Activated T-cell treated with anti-CD3 and anti-CD28 coated beads, Interleukin-2, amount 50 U/mL, for 24 hours (primary cell): ENCODE measurements around the gene KLHL13.
"Not testable (repeated sequence)": the region's sequence is repeated elsewhere in the genome, so short reads cannot be mapped to it uniquely, and the experiment has no call there.

Experiments
- DNase-seq: peaks from one replicate; pipeline ENCODE4 v3.0.0-alpha.2; 2020
- H3K27ac Mint-ChIP-seq: 2 replicates; pipeline ENCODE4 v1.8.0; 2020; ENCODE audit warnings: mild to moderate bottlenecking, mixed read lengths
- H3K27me3 Mint-ChIP-seq: 2 replicates; pipeline ENCODE4 v1.8.0; 2020; ENCODE audit warnings: mixed read lengths
- H3K36me3 Mint-ChIP-seq: 2 replicates; pipeline ENCODE4 v1.8.0; 2020; ENCODE audit warnings: low read depth, mixed read lengths
- H3K4me1 Mint-ChIP-seq: 2 replicates; pipeline ENCODE4 v1.8.0; 2020; ENCODE audit warnings: low read depth, mixed read lengths
- H3K4me3 Mint-ChIP-seq: 2 replicates; pipeline ENCODE4 v1.8.0; 2020; ENCODE audit warnings: mild to moderate bottlenecking, moderate library complexity, mixed read lengths
- H3K9me3 Mint-ChIP-seq: 2 replicates; pipeline ENCODE4 v1.8.0; 2020; ENCODE audit warnings: mixed read lengths

KLHL13 gene

DNA sequence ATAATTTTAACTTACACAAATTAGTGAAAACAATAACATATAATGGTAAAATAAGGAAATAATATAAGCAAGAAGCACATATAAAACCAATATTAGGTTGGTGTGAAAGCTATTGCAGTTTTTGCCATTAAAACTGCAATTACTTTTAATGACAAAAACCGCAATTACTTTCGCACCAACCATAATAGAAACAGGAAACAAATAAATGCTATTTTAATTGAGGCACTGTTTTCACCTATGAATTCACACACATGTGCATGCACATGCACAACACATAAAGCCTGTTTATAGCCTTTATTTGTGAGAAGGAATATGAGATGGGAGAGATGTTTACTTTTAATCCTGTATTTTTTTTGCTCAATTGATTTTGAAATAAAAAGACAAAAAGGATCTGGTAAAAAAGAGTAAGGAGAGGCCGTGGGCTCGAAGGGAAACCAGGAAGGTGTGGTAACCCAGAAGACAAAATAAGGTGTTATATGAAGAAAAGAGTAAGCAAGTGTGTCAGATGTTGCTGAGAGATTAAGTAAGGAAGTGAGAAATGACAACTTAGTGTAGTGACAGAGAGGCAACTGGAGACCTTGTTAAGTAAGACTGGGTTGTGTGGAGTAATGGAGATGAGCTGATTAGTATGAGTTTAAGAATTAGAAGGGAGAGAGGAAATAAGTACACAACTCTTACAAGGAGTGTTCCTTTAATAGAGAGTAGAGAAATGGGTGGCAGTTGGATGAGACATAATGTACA, 69.0 kb downstream of the KLHL13 start:
- no peak overlapping the region for H3K4me3 Mint-ChIP-seq
- no peak for DNase-seq
- H3K27ac Mint-ChIP-seq, result no peak overlapping the region
- H3K36me3 Mint-ChIP-seq, result no peaks in the 10 kb centered on the region
- H3K9me3 Mint-ChIP-seq, result peaks cover 6% of the 10 kb centered on the region
- no peaks in the 10 kb centered on the region for H3K4me1 Mint-ChIP-seq
- peaks cover 2% of the 10 kb centered on the region for H3K27me3 Mint-ChIP-seq

DNA sequence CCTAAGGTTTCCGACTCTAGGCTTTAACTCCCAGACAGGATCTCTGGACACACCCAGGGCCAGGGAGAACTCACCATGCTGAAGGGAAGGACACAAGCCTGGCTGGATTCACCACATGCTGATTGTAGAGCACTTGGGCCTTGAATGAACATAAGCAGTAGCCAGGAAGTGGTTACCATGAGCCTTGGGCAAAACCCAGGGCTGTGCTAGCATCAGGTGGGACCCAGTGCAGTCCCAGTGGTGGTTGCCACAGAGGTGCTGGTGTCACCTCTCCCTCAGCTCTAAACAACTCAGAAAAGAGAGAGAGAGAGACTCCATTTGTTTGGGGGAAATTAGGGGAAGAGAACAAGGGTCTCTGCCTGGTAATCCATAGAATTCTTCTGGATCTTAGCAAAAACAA, 77.0 kb downstream of the KLHL13 start:
- Mint-ChIP-seq H3K27me3 (no peaks in the 10 kb centered on the region), H3K4me3 (no peak overlapping the region), H3K27ac (no peak overlapping the region), H3K36me3 (no peaks in the 10 kb centered on the region), H3K9me3 (peaks cover 14% of the 10 kb centered on the region), H3K4me1 (no peaks in the 10 kb centered on the region)
- DNase-seq, result no peak

DNA sequence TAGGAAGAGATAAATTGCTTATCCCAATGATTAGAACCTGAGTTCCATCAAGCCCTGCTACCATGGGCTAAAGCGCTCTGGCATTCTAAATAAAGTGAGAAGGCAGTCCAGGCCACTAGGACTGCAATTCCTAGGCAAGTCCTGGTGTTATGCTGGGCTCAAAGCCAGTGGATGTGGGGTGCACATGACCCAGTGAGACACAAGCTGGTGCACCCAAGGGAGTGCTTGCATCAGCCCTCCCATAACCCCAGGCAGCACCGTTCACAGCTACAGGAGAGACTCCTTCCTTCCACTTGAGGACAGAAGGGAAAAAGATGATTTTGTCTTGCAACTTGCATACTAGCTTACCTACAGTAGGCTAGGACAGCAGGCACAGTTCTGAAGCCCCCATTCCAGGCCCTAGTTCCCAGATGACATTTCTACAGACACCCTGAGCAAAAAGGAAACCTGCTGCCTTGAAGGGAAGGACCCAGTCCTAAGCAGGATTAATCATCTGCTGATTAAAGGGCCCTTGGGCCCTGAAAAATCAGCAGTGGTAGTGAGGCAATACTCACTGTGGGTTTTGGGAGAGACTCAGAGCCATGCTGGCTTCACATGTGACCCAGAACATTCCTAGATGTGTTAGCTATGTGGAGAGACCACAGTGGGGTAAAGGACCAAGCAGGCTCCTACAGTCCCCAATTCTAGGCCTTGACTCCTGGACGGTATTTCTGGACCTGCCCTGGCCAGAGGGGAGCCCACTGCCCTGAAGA, 77.8 kb downstream of the KLHL13 start:
- H3K4me3 Mint-ChIP-seq, result no peak overlapping the region
- no peak overlapping the region for H3K27ac Mint-ChIP-seq
- no peaks in the 10 kb centered on the region for H3K36me3 Mint-ChIP-seq
- DNase-seq, result no peak
- H3K9me3 Mint-ChIP-seq, result peaks cover 9% of the 10 kb centered on the region
- H3K4me1 Mint-ChIP-seq, result no peaks in the 10 kb centered on the region
- H3K27me3 Mint-ChIP-seq, result no peaks in the 10 kb centered on the region

- H3K9me3 Mint-ChIP-seq, result peaks cover 7% of the 10 kb centered on the region
Measured at GRCh38 chrX:118026631-118027030, 90.0 kb downstream of the KLHL13 start.

GRCh38 chrX:118025226-118025625, 91.4 kb downstream of the KLHL13 start:
- Mint-ChIP-seq H3K4me1 (no peaks in the 10 kb centered on the region), H3K4me3 (no peak overlapping the region), H3K9me3 (peaks cover 7% of the 10 kb centered on the region), H3K27me3 (peaks cover 3% of the 10 kb centered on the region), H3K27ac (no peak overlapping the region), H3K36me3 (no peaks in the 10 kb centered on the region)
- DNase-seq, result no peak

More at GRCh38 chrX:118026631-118027030, 90.0 kb downstream of the KLHL13 start:
- Mint-ChIP-seq H3K27me3 (peaks cover 3% of the 10 kb centered on the region), H3K36me3 (no peaks in the 10 kb centered on the region), H3K4me1 (no peaks in the 10 kb centered on the region), H3K4me3 (no peak overlapping the region), H3K27ac (no peak overlapping the region)
- no peak for DNase-seq

DNA sequence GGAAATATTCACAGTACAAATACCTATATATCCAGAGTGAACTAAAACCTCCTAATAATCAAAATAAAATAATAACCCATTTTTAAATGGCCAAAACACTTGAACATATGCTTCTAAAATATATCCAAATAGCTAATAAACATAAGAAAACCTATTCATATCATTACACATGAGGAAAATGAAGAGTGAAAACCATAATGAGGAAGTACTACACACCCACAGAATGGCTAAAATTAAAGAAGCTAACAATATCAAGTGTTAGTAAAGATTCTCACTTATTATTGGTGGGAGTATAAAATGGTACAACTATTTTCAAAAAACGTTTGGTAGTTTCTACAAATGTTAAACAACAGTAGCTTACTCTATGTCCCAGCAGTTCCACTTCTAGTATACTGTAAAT, 92.1 kb downstream of the KLHL13 start:
- Mint-ChIP-seq H3K27me3 (peaks cover 3% of the 10 kb centered on the region), H3K4me3 (no peak overlapping the region), H3K9me3 (peaks cover 7% of the 10 kb centered on the region), H3K36me3 (no peaks in the 10 kb centered on the region), H3K27ac (no peak overlapping the region), H3K4me1 (no peaks in the 10 kb centered on the region)
- no peak for DNase-seq

GRCh38 chrX:118022753-118023152, 93.9 kb downstream of the KLHL13 start:
- H3K27me3 Mint-ChIP-seq, result peaks cover 3% of the 10 kb centered on the region
- H3K36me3 Mint-ChIP-seq, result no peaks in the 10 kb centered on the region
- H3K9me3 Mint-ChIP-seq, result peaks cover 7% of the 10 kb centered on the region
- no peak overlapping the region for H3K4me3 Mint-ChIP-seq
- no peaks in the 10 kb centered on the region for H3K4me1 Mint-ChIP-seq
- no peak overlapping the region for H3K27ac Mint-ChIP-seq
- no peak for DNase-seq

GRCh38 chrX:118016422-118016821, 100.2 kb downstream of the KLHL13 start:
- Mint-ChIP-seq H3K27me3 (no peaks in the 10 kb centered on the region), H3K9me3 (peaks cover 15% of the 10 kb centered on the region), H3K27ac (no peak overlapping the region), H3K36me3 (no peaks in the 10 kb centered on the region), H3K4me3 (no peak overlapping the region), H3K4me1 (no peaks in the 10 kb centered on the region)
- no peak for DNase-seq

DNA sequence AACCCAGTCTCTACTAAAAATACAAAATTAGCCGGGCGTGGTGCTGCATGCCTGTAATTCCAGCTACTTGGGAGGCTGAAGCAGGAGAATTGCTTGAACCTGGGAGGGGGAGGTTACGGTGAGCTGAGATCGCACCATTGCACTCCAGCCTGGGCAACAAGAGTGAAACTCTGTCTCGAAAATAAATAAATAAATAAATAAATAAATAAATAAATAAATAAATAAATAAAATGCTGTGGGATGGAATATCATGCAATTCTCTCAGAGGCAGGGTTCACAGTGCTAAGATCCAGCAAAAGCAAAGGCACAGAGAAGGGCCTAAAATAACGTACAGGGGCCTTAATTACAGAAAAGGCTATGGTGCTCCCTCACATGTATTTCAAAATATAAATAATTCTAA, 114.2 kb downstream of the KLHL13 start:
- not testable (repeated sequence) for DNase-seq, H3K4me1 Mint-ChIP-seq, H3K36me3 Mint-ChIP-seq, H3K27me3 Mint-ChIP-seq, H3K4me3 Mint-ChIP-seq, H3K9me3 Mint-ChIP-seq, H3K27ac Mint-ChIP-seq

DNA sequence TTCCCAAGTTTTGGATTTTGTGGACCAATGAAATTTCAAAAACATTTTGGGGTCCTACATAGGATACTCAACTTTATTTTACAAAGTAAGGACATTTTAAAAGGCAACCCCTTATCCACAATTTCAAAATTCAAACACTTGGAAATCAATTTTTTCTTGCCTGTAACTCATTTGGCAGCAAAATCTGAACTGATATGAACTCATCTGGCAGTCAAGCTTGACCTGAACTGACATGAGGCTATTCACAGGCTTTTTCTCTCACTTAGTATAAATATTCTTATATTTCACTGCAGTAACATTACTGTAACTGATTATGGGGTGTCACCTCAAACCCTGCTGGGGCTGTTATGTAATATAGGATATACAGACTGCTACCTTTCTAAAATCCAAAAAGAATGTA, 116.1 kb downstream of the KLHL13 start:
- Mint-ChIP-seq H3K27ac (no peak overlapping the region), H3K4me1 (no peaks in the 10 kb centered on the region), H3K9me3 (no peaks in the 10 kb centered on the region), H3K27me3 (no peaks in the 10 kb centered on the region), H3K4me3 (no peak overlapping the region), H3K36me3 (no peaks in the 10 kb centered on the region)
- DNase-seq, result no peak

- H3K4me1 Mint-ChIP-seq, result no peaks in the 10 kb centered on the region
- H3K4me3 Mint-ChIP-seq, result no peak overlapping the region
- no peaks in the 10 kb centered on the region for H3K9me3 Mint-ChIP-seq
- no peaks in the 10 kb centered on the region for H3K36me3 Mint-ChIP-seq
- no peak for DNase-seq
- no peaks in the 10 kb centered on the region for H3K27me3 Mint-ChIP-seq
- no peak overlapping the region for H3K27ac Mint-ChIP-seq
Measured at GRCh38 chrX:117998171-117998570, 118.4 kb downstream of the KLHL13 start.

DNA sequence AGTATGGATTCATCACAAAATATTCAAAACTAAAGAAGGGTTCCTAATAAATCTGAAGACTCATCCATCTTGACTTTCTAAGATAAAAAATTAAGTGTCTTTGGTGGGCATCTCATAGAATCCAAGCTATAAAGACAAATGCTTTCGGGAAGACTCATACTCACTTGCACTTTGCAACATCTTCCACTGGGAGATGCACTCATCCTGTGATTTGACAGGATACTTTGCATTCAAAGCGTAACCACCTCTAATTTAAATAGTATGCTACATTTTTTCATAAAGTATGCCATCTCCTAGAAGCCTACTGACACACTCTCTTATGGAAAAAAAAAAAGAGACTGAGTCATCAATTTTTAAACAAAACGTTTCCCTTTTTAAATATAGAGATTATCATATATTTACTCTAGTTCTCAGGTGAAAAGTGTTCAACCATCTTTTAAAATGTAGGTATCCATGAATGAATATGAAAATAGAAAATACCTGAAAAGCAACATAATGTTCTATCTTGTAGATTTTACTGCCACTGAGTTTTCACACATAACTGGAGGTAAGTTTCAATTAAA, 119.6 kb downstream of the KLHL13 start:
- H3K9me3 Mint-ChIP-seq, result no peaks in the 10 kb centered on the region
- DNase-seq, result no peak
- no peaks in the 10 kb centered on the region for H3K36me3 Mint-ChIP-seq

DNA sequence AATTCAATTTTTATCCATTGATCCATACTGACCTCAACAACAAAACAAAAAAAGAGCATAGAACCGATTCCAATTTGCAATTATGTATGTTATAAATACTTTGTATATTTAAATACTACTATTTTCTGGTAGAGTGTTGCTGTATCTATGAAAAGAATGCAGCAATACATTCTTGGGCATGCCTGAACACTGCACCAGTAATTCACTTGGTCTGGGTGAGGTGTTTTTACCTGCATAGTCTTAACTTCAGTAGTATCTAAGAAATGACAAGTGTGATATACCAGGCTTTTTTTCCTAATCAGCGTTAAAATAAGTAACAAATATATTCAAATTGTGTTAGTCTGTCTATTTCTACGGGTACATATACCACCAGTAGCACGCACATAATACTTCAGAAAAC, 120.2 kb downstream of the KLHL13 start:
- no peak overlapping the region for H3K27ac Mint-ChIP-seq
- H3K4me1 Mint-ChIP-seq, result no peaks in the 10 kb centered on the region
- H3K9me3 Mint-ChIP-seq, result no peaks in the 10 kb centered on the region
- H3K36me3 Mint-ChIP-seq, result no peaks in the 10 kb centered on the region
- DNase-seq, result no peak
- H3K27me3 Mint-ChIP-seq, result no peaks in the 10 kb centered on the region
- no peak overlapping the region for H3K4me3 Mint-ChIP-seq

More for the DNA sequence above, 119.6 kb downstream of the KLHL13 start:
- Mint-ChIP-seq H3K4me1 (no peaks in the 10 kb centered on the region), H3K27me3 (no peaks in the 10 kb centered on the region), H3K4me3 (no peak overlapping the region), H3K27ac (no peak overlapping the region)

DNA sequence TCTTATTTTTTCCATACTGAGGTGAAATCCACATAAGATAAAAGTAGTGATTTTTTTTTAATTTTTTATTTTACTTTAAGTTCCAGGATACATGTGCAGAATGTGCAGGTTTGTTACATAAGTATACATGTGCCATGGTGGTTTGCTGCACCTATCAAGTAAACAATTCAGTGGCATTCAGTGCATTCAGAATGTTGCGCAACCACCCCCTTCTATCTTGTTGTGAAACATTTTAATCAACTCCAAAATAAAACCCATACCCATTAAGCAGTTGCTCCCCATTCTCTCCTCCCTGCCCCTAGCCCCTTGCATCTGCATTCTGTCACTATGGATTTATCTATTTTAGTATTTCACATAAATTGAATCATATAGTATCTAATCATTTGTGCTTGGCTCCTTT, 121.2 kb downstream of the KLHL13 start:
- H3K27me3 Mint-ChIP-seq, result no peaks in the 10 kb centered on the region
- H3K4me3 Mint-ChIP-seq, result no peak overlapping the region
- DNase-seq, result no peak
- no peaks in the 10 kb centered on the region for H3K36me3 Mint-ChIP-seq
- H3K9me3 Mint-ChIP-seq, result no peaks in the 10 kb centered on the region
- no peak overlapping the region for H3K27ac Mint-ChIP-seq
- H3K4me1 Mint-ChIP-seq, result no peaks in the 10 kb centered on the region

- Mint-ChIP-seq H3K9me3 (no peaks in the 10 kb centered on the region), H3K27me3 (no peaks in the 10 kb centered on the region), H3K4me3 (no peak overlapping the region), H3K4me1 (no peaks in the 10 kb centered on the region), H3K36me3 (no peaks in the 10 kb centered on the region), H3K27ac (no peak overlapping the region)
- DNase-seq, result no peak
Measured at GRCh38 chrX:117992192-117992723, 124.4 kb downstream of the KLHL13 start.
